NCI-H1105 (cell line): ENCODE data around the gene VASN.

Experiments
- DNase-seq: peaks from one replicate; lab custom pipeline; 2025; lab: John Stamatoyannopoulos, UW

Gene VASN

DNA sequence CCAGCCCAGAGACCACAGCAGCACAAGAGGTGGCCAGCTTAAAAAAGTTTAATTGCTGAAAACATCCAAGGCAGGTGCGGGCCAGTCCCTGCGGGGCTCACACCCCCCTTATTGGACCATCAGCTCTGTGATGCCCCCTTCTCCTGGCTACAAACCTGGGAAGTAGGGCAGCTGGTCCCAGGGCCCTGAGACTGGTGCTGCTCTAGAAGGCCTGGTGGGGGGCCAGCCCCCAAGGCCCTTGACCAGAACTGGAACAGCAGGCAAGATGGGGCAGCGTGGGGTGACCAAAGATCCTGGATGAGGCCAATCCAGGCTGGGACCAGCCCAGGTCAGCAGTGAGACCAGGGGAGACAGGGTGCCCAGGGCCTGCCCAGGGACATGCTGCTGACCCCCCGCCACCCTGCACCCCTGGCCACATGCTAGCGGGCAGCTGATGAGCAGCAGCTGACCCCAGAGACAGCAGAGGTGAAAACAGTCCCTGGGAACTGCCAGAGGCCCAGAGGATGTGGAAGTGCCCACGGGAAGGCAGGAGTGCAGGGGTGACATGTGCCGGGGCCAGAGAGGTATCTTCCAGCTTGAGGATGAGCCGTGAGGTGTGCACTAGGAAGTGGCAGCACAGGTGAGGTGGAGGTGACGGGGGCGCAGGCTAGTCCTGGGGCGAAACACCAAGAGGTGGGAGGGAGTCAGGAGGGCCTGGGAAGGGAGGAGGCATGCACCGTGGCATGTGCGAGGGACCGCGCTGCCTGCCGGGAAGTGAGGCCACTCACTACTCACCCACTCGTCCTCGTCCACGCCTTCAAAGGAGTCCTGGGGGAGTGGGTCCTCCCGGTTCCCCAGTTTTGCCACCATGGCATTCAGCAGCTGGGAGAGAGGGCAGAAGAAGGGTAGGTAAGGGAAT, 16.9 kb upstream of the VASN start:
- no peak for DNase-seq

DNA sequence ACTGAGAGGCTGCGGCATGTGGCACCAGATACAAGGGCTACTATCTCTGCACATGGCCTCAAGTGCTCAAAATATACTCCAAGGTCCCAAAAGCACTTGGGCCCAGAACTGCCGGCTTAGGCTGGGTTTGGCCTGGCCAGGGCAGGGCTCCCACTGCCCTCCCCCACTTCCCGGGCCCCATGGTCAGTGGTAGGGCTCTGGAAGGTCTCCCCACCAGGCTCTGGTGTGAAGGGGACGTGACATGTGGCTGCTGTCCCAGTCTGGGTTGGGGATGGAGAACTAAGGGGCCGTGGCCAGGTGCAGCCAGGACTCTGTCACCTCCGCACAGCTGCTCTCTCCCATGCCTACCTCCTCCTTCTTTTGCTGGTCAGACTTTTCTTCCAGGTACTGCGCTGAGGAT, 14.8 kb upstream of the VASN start:
- DNase-seq, result no peak

GRCh38 chr16:4358236-4358635, 13.4 kb upstream of the VASN start:
- no peak for DNase-seq

GRCh38 chr16:4358831-4359561, 12.7 kb upstream of the VASN start:
- no peak for DNase-seq

GRCh38 chr16:4359914-4360313, 11.7 kb upstream of the VASN start:
- DNase-seq, result no peak

DNA sequence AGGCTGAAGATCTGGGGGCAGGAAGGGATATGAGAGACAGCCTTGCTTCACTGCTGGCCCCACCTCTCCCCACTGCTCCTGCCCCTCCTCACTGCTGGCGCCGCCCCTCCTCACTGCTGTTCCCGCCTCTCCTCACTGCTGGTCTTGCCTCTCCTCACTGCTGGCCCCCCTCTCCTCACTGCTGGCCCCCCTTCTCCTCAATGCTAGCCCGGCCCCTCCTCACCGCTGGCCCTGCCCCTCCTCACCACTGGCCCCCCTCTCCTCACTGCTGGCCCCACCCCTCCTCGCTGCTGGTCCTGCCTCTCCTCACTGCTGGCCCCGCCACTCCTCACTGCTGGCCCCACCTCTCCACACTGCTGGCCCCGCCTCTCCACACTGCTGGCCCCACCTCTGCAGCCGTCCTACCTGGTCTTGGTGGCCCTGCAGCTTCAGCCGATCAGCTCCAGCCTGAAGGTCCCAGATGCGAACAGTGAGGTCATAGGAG, 11.1 kb upstream of the VASN start:
- DNase-seq, result no peak

GRCh38 chr16:4361033-4361943, 10.4 kb upstream of the VASN start:
- no peak for DNase-seq

- no peak for DNase-seq
Measured at GRCh38 chr16:4361944-4362311, 9.7 kb upstream of the VASN start.

- no peak for DNase-seq
Measured at GRCh38 chr16:4362476-4363135, 9.0 kb upstream of the VASN start.

GRCh38 chr16:4364196-4365013, 7.2 kb upstream of the VASN start:
- no peak for DNase-seq

DNA sequence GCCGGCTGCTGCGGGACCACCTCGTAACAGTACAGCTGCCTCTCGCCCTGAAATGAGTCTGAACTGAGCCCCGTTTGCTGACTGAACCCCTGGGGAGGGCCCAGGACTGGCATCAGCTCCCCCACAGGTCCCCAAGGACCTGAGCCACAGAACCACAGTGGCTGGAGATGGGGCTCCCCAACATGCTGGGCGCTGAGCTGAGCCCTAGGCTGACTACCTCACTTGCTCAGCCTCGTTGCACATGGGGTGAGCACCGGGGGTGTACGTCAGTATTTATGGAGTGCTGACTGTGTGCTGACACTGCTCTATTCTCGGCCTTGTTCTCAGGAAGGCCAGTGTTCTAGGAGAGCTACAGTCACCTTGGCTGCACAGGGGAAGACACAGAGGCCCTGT, 6.6 kb upstream of the VASN start:
- no peak for DNase-seq

DNA sequence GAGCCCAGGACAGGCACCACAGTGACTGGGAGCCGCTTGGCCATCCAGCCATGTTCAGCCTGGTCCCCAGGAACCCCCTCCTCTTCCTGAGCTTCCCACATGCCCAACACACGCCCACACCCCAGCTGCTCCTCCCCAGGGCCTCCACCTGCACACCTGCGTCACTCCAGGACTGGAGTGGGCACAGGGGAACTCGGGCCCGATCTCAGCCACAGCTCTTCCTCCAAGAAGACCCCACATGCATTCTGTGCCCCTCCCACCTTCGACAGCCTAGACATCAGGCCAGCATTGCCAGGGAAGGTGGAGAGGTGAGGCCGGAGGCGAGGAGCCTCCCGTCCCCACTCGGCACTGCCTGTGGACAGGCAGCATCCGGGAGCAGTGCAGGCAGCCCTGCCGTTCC, 6.0 kb upstream of the VASN start:
- DNase-seq, result no peak

DNA sequence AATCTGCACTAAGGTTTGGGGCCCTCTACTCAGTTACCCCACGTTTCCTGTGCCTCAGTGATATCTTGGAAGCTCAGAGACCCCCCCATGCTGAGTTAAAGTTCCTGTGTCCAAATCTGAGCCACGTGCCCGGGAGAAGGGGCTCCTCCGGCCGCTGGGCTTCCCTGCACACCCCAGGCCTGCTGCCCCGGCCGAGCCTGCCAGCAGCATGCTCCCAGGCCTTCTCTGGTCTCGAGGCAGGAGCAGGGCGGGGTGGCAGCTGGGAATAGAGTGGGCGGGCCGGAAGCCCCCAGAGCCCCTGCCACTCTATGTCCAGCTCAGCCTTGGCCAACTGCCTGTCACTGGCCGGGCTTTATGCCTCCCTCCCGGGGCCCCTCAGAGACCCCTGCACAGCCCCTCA, 5.6 kb upstream of the VASN start:
- no peak for DNase-seq

- no peak for DNase-seq
Measured at GRCh38 chr16:4367393-4367856, 4.2 kb upstream of the VASN start.

- no peak for DNase-seq
Measured at GRCh38 chr16:4369007-4369733, 2.5 kb upstream of the VASN start.

DNA sequence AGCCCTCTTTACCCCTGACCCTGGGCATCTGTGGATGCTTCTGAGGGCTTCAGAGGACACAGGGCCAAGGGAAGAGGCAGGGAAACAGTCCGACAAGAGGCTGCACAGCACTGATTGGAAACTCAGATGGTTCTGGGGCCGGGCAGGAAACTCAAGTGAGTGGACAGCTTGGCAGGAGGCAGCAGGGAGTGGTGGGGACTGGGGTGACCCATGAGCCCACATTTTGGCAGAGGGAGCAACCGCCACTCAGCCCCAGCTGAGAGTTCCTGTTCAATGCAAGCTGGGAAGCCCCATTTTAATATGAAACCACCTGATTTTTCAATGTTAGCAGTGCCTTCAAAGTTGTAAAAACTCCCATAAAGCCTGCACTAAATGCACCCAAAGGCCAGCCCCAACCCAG, 1.5 kb upstream of the VASN start:
- no peak for DNase-seq

DNA sequence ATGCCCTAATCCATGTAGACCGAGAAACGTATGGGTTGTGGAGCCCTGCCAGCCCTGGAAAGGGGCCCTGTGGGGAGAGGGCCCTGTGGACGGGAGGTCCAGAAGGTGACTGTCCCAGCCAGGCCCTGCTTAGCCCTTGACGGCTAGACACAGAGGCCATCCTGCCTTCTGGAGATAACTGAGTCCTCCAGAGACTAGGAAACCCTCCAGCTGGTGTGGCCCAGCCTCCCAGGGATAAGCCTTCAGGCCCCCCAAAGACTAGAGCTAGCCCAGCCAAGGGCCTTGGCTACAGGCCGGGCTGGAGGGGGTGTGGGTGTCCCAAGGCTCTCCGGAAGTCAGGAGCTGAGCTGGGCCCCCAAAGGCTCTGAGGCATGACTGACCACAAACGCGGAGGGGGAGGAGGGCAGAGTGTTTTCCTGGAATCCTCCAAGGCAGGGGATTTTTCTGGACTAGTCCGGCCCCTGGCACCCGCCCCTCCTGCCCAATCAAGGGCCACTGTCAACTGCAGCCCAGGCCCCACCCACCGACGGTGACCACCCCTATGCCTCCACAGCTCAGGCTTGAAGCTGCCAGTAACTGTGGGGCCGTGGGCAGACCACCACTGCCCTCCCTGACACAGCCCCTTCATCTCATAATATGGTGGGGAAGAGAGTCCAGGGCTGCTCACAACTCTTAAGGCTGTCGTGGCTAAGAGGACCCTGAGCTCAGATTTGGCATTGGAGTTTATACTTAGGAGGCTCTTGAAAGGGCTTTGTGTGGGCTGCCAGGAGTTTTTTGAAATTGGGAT, 885 bp upstream of the VASN start:
- DNase-seq, result no peak

GRCh38 chr16:4372001-4372577, 441 bp downstream of the VASN start:
- DNase-seq, result no peak
